HepG2 (cell line): ENCODE measurements around the gene GJA9. TPM values are rescaled to one million over a fixed set of nuclear protein-coding genes. Genes with fewer than 3 reads are reported as not detected.

ENCODE experiments used
- ISL2 ChIP-seq: sonication (generic); formaldehyde crosslinking; IDR thresholded peaks from 2 replicates; pipeline ENCODE4 v1.5.0; 2020; ENCODE audit warnings: missing genetic modification reagents
- MYC ChIP-seq: sonication (generic); formaldehyde crosslinking; IDR thresholded peaks from 2 replicates; pipeline ENCODE4 v1.9.0; 2021; ENCODE audit warnings: missing genetic modification reagents, borderline replicate concordance
- POLR2A ChIP-seq, 2 experiments: IDR thresholded peaks; 2 replicates each; pipeline ENCODE4 v1.6.1; 2011; ENCODE audit warnings: low read depth in 2 of 2, low read length in 2 of 2, mild to moderate bottlenecking in 1 of 2, moderate library complexity in 1 of 2; ENCODE audit not compliant: insufficient read depth in 1 of 2
- RNF219 ChIP-seq: sonication (generic); formaldehyde crosslinking; IDR thresholded peaks from 2 replicates; pipeline ENCODE4 v1.5.0; 2020; ENCODE audit warnings: mild to moderate bottlenecking, missing genetic modification reagents
- TIGD3 ChIP-seq: sonication (generic); formaldehyde crosslinking; IDR thresholded peaks from 2 replicates; pipeline ENCODE4 v1.5.1; 2020; ENCODE audit warnings: mild to moderate bottlenecking, missing genetic modification reagents, borderline replicate concordance
- ZHX2 ChIP-seq, 2 experiments: sonication (generic) in 1 of 2; formaldehyde crosslinking in 1 of 2; IDR thresholded peaks; 2 replicates each; pipeline versions ENCODE4 v1.6.1 to v1.9.0; 2014 to 2022; ENCODE audit warnings: antibody characterized with exemption in 1 of 2, borderline replicate concordance in 1 of 2, inconsistent platforms in 1 of 2, low read depth in 1 of 2, missing genetic modification reagents in 1 of 2
- ZNF280D ChIP-seq: sonication (generic); formaldehyde crosslinking; IDR thresholded peaks from 2 replicates; pipeline ENCODE4 v1.5.1; 2020; ENCODE audit warnings: mild to moderate bottlenecking, missing genetic modification reagents
- ZSCAN30 ChIP-seq: sonication (generic); formaldehyde crosslinking; IDR thresholded peaks from 2 replicates; pipeline ENCODE4 v1.5.0; 2020; ENCODE audit warnings: mild to moderate bottlenecking, missing genetic modification reagents
- ZXDC ChIP-seq: sonication (generic); formaldehyde crosslinking; IDR thresholded peaks from 2 replicates; pipeline ENCODE4 v1.5.0; 2020; ENCODE audit warnings: mild to moderate bottlenecking, missing genetic modification reagents
- polyA plus RNA-seq, 8 experiments: library from polyadenylated mRNA; depleted of rRNA in 3 of 8; stranded (reverse) in 7 of 8; unstranded in 1 of 8; fragments of >200 nt; fragmentation: Illumina TruSeq in 4 of 8; extraction: Trizol in 4 of 8; gene quantifications; 2 replicates each; pipeline versions ENCODE4 v1.2.1 to v1.2.3, GENCODE V29; 2011 to 2016; ENCODE audit warnings: low read depth in 4 of 8, missing spikeins in 1 of 8, mixed read lengths in 1 of 8; ENCODE audit not compliant: insufficient read depth in 1 of 8
- total RNA-seq, 5 experiments: library from RNA; depleted of rRNA; stranded (reverse); fragments of >200 nt; fragmentation: Illumina TruSeq; extraction: Trizol; gene quantifications; 2 replicates each; pipeline ENCODE4 v1.2.3, GENCODE V29; 2016; ENCODE audit warnings: low read depth in 1 of 5

Gene GJA9
- total and polyA plus RNA-seq, 2 of the 13 experiments (the other 11 are each of a cell fraction or from before 2014, with no cell fraction given) = 0.08 to 0.13 TPM

- TF ChIP-seq ZXDC (CRISPR knock-in tag) (0 out of 2 replicates have a peak, but pooled peaks have one; percentile 25), ZNF280D (no peak), ZSCAN30 (CRISPR knock-in tag) (no peak), TIGD3 (no peak), POLR2A (IDR thresholded peaks at IDR 0.05; ENCODE audit: insufficient read depth in 1 of 2, low read depth in 2 of 2, low read length in 2 of 2) (0 out of 4 replicates have a peak, but pooled peaks of 1 of the 2 experiments have one; percentile 1), RNF219 (CRISPR knock-in tag) (no peak), ZHX2 (IDR thresholded peaks at IDR 0.05; ENCODE audit: low read depth) (no peak), ZHX2 (CRISPR knock-in tag; IDR thresholded peaks at IDR 0.05; ENCODE audit: borderline replicate concordance) (no peak; the same call in 1 of the 2 replicates), ISL2 (CRISPR knock-in tag) (peak; percentile 51; the same call in 1 of the 2 replicates), MYC (CRISPR knock-in tag) (peak; percentile 40; the same call in 1 of the 2 replicates)
Observed at GRCh38 chr1:38858833-38859560, 22.4 kb downstream of the GJA9 start (continued).
